ENCODE measurements around the gene CFAP44. TPM values are rescaled to one million over a fixed set of nuclear protein-coding genes. Genes with fewer than 3 reads are reported as not detected.

The CFAP44 gene
- total RNA-seq, 1 experiment from 2014 or later: 2.4 TPM

DNA sequence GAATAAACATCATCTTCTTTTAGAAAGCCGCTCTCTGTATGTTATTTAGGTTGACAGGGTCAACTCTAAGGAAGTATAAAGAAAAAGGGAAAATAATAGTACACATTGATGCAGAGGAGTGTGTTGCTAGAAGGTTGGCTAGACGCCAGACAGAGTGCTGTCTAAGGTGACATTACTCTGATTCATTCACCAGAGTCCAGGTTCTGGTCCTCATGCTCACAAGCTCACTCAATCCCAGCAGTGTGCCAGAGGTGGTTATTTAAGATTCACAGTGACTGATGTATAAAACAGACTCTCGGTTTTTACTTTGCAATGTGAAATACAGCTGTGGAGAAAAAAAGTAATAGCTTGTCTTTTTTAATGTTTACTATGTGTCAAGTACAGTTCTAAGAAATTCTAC, 1.7 kb downstream of the CFAP44 start:
- DNase-seq: no peak
- BruUV-seq (replicated peaks): no TSS peak
- Histone ChIP-seq H3K36me3 (ENCODE audit: control insufficient read depth, insufficient read depth, low read length) (no peaks in the 10 kb centered on the region; the same call in 1 of the 2 replicates), H3K4me1 (no peaks in the 10 kb centered on the region), H3K4me3 (ENCODE audit: low read depth, low read length) (no peak overlapping the region), H3K27me3 (replicated peaks; ENCODE audit: control insufficient read depth, insufficient read depth, low read length) (no peaks in the 10 kb centered on the region), H3K9me3 (no peaks in the 10 kb centered on the region)
- CTCF ChIA-PET: no interaction called here
- no peaks in the 10 kb centered on the region for H3K4me1 Mint-ChIP-seq (ENCODE audit: low read depth, unreplicated experiment)
- no peaks in the 10 kb centered on the region for H3K27me3 Mint-ChIP-seq (ENCODE audit: insufficient read depth, unreplicated experiment)
- H3K27ac Mint-ChIP-seq (ENCODE audit: unreplicated experiment): no peak overlapping the region
- H3K9me3 Mint-ChIP-seq (ENCODE audit: unreplicated experiment): no peaks in the 10 kb centered on the region
- H3K4me3 Mint-ChIP-seq (ENCODE audit: unreplicated experiment): no peak overlapping the region
- intact Hi-C loops (cut with micrococcal nuclease; ENCODE audit: unreplicated experiment): no loop called here
- no peaks in the 10 kb centered on the region for H3K36me3 Mint-ChIP-seq (ENCODE audit: insufficient read depth, unreplicated experiment)
- TF ChIP-seq, protein P1, sequence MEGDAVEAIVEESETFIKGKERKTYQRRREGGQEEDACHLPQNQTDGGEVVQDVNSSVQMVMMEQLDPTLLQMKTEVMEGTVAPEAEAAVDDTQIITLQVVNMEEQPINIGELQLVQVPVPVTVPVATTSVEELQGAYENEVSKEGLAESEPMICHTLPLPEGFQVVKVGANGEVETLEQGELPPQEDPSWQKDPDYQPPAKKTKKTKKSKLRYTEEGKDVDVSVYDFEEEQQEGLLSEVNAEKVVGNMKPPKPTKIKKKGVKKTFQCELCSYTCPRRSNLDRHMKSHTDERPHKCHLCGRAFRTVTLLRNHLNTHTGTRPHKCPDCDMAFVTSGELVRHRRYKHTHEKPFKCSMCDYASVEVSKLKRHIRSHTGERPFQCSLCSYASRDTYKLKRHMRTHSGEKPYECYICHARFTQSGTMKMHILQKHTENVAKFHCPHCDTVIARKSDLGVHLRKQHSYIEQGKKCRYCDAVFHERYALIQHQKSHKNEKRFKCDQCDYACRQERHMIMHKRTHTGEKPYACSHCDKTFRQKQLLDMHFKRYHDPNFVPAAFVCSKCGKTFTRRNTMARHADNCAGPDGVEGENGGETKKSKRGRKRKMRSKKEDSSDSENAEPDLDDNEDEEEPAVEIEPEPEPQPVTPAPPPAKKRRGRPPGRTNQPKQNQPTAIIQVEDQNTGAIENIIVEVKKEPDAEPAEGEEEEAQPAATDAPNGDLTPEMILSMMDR (IDR thresholded peaks at IDR 0.05; ENCODE audit: insufficient read depth in 1 of 2, low read depth in 1 of 2, low read length in 1 of 2, severe bottlenecking in 1 of 2, unreplicated experiment in 1 of 2): no peak
- POLR2A ChIA-PET: no interaction called here

DNA sequence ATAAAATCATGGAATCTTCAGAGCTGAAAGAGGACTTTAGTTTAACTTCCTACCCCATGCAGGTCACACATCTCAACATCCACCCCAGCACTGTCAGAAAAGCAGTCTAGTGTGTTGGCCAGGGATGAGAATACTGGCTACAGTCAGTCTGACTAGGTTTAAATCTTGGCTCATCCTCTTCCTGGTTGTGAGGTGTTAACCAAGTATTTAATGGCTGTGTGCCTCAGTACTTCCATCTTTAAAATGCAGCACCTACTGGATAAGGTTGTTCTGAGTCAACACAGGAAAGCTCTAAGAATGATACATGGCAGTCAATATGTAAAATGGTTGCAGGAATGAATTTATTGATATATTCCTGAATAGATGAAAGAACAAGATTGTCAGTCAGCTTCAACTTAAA, 3.1 kb downstream of the CFAP44 start:
- POLR2A ChIA-PET: no interaction called here
- TF ChIP-seq, protein P1 (IDR thresholded peaks at IDR 0.05; ENCODE audit: insufficient read depth in 1 of 2, low read depth in 1 of 2, low read length in 1 of 2, severe bottlenecking in 1 of 2, unreplicated experiment in 1 of 2): no peak
- H3K27me3 Mint-ChIP-seq (ENCODE audit: insufficient read depth, unreplicated experiment): no peaks in the 10 kb centered on the region
- no peak overlapping the region for H3K27ac Mint-ChIP-seq (ENCODE audit: unreplicated experiment)
- no TSS peak for BruUV-seq (replicated peaks)
- Histone ChIP-seq H3K4me3 (ENCODE audit: low read depth, low read length) (no peak overlapping the region), H3K27me3 (replicated peaks; ENCODE audit: control insufficient read depth, insufficient read depth, low read length) (no peaks in the 10 kb centered on the region), H3K36me3 (ENCODE audit: control insufficient read depth, insufficient read depth, low read length) (no peaks in the 10 kb centered on the region; the same call in 1 of the 2 replicates), H3K4me1 (no peaks in the 10 kb centered on the region), H3K9me3 (no peaks in the 10 kb centered on the region)
- H3K4me1 Mint-ChIP-seq (ENCODE audit: low read depth, unreplicated experiment): no peaks in the 10 kb centered on the region
- no peaks in the 10 kb centered on the region for H3K36me3 Mint-ChIP-seq (ENCODE audit: insufficient read depth, unreplicated experiment)
- H3K9me3 Mint-ChIP-seq (ENCODE audit: unreplicated experiment): no peaks in the 10 kb centered on the region
- DNase-seq: no peak
- CTCF ChIA-PET: no interaction called here
- H3K4me3 Mint-ChIP-seq (ENCODE audit: unreplicated experiment): no peak overlapping the region
- intact Hi-C loops (cut with micrococcal nuclease; ENCODE audit: unreplicated experiment): no loop called here

- intact Hi-C loops (cut with micrococcal nuclease; ENCODE audit: unreplicated experiment): no loop called here
- Histone ChIP-seq H3K4me1 (no peaks in the 10 kb centered on the region), H3K4me3 (ENCODE audit: low read depth, low read length) (no peak overlapping the region), H3K27me3 (replicated peaks; ENCODE audit: control insufficient read depth, insufficient read depth, low read length) (no peaks in the 10 kb centered on the region), H3K9me3 (no peaks in the 10 kb centered on the region), H3K36me3 (ENCODE audit: control insufficient read depth, insufficient read depth, low read length) (no peaks in the 10 kb centered on the region; the same call in 1 of the 2 replicates)
- no peaks in the 10 kb centered on the region for H3K27me3 Mint-ChIP-seq (ENCODE audit: insufficient read depth, unreplicated experiment)
- no peak for DNase-seq
- no peak overlapping the region for H3K4me3 Mint-ChIP-seq (ENCODE audit: unreplicated experiment)
- H3K27ac Mint-ChIP-seq (ENCODE audit: unreplicated experiment): no peak overlapping the region
- no TSS peak for BruUV-seq (replicated peaks)
- no peaks in the 10 kb centered on the region for H3K36me3 Mint-ChIP-seq (ENCODE audit: insufficient read depth, unreplicated experiment)
- no peaks in the 10 kb centered on the region for H3K4me1 Mint-ChIP-seq (ENCODE audit: low read depth, unreplicated experiment)
- H3K9me3 Mint-ChIP-seq (ENCODE audit: unreplicated experiment): no peaks in the 10 kb centered on the region
- ChIA-PET CTCF (no interaction called here), POLR2A (no interaction called here)
- TF ChIP-seq, protein P1 (IDR thresholded peaks at IDR 0.05; ENCODE audit: insufficient read depth in 1 of 2, low read depth in 1 of 2, low read length in 1 of 2, severe bottlenecking in 1 of 2, unreplicated experiment in 1 of 2): no peak
These were observed 3.9 kb downstream of the CFAP44 start for GRCh38 chr3:113437411-113437810.

Measured in Caco-2 (cell line).